ENCODE measurements around the gene DUSP1. TPM values are rescaled to one million over a fixed set of nuclear protein-coding genes. Genes with fewer than 3 reads are reported as not detected.

DUSP1 gene
- total RNA-seq, 1 donor from 2014 or later: 25.3 TPM

GRCh38 chr5:172724242-172725183 is 46.5 kb downstream of the DUSP1 start:
- DNase-seq (ENCODE audit: low spot score): no peak
- Mint-ChIP-seq H3K27ac (ENCODE audit: unreplicated experiment) (no peak overlapping the region), H3K27me3 (ENCODE audit: unreplicated experiment) (peaks cover 15% of the 10 kb centered on the region), H3K4me1 (ENCODE audit: unreplicated experiment) (no peaks in the 10 kb centered on the region), H3K4me3 (ENCODE audit: unreplicated experiment) (no peak overlapping the region), H3K9me3 (ENCODE audit: unreplicated experiment) (no peaks in the 10 kb centered on the region), H3K36me3 (ENCODE audit: low read depth, unreplicated experiment) (no peaks in the 10 kb centered on the region)
- TF ChIP-seq CTCF (IDR thresholded peaks at IDR 0.05; ENCODE audit: unreplicated experiment): no peak

- Mint-ChIP-seq H3K4me3 (ENCODE audit: unreplicated experiment) (no peak overlapping the region), H3K36me3 (ENCODE audit: low read depth, unreplicated experiment) (no peaks in the 10 kb centered on the region), H3K27ac (ENCODE audit: unreplicated experiment) (no peak overlapping the region), H3K4me1 (ENCODE audit: unreplicated experiment) (no peaks in the 10 kb centered on the region), H3K9me3 (ENCODE audit: unreplicated experiment) (no peaks in the 10 kb centered on the region), H3K27me3 (ENCODE audit: unreplicated experiment) (peaks cover 15% of the 10 kb centered on the region)
- TF ChIP-seq CTCF (IDR thresholded peaks at IDR 0.05; ENCODE audit: unreplicated experiment): no peak
- DNase-seq (ENCODE audit: low spot score): no peak
Measured at GRCh38 chr5:172723508-172723907, 47.5 kb downstream of the DUSP1 start.

- Mint-ChIP-seq H3K4me1 (ENCODE audit: unreplicated experiment) (no peaks in the 10 kb centered on the region), H3K27ac (ENCODE audit: unreplicated experiment) (no peak overlapping the region), H3K9me3 (ENCODE audit: unreplicated experiment) (no peaks in the 10 kb centered on the region), H3K4me3 (ENCODE audit: unreplicated experiment) (no peak overlapping the region), H3K27me3 (ENCODE audit: unreplicated experiment) (peaks cover 6% of the 10 kb centered on the region), H3K36me3 (ENCODE audit: low read depth, unreplicated experiment) (no peaks in the 10 kb centered on the region)
- no peak for TF ChIP-seq CTCF (IDR thresholded peaks at IDR 0.05; ENCODE audit: unreplicated experiment)
- DNase-seq (ENCODE audit: low spot score): no peak
Measured at GRCh38 chr5:172722327-172722815, 48.6 kb downstream of the DUSP1 start.

- H3K27me3 Mint-ChIP-seq (ENCODE audit: unreplicated experiment): peaks cover 4% of the 10 kb centered on the region
- H3K9me3 Mint-ChIP-seq (ENCODE audit: unreplicated experiment): no peaks in the 10 kb centered on the region
- H3K4me3 Mint-ChIP-seq (ENCODE audit: unreplicated experiment): no peak overlapping the region
- no peaks in the 10 kb centered on the region for H3K36me3 Mint-ChIP-seq (ENCODE audit: low read depth, unreplicated experiment)
- DNase-seq (ENCODE audit: low spot score): no peak
- no peak for TF ChIP-seq CTCF (IDR thresholded peaks at IDR 0.05; ENCODE audit: unreplicated experiment)
- H3K4me1 Mint-ChIP-seq (ENCODE audit: unreplicated experiment): no peaks in the 10 kb centered on the region
- no peak overlapping the region for H3K27ac Mint-ChIP-seq (ENCODE audit: unreplicated experiment)
Measured at GRCh38 chr5:172721455-172722326, 49.3 kb downstream of the DUSP1 start.

All from endothelial cell (in vitro differentiated cells).